A673 (cell line): ENCODE data around the gene SORBS2. TPM values are rescaled to one million over a fixed set of nuclear protein-coding genes. Genes with fewer than 3 reads are reported as not detected.

Experiments used
- BruUV-seq: library from RNA; stranded (reverse); fragments of 400-500 nt; replicated peaks from 2 replicates; lab custom pipeline; 2021; lab: Mats Ljungman, UMichigan
- CTCF ChIA-PET: fragments of 300-600 bp; sonication (Branson Sonifier 250); formaldehyde crosslinking; loops from one replicate; lab custom pipeline; 2022; ENCODE audit warnings: antibody characterized with exemption; lab: Charles Lee
- POLR2A ChIA-PET: fragments of 300-600 bp; sonication (Branson Sonifier 250); formaldehyde crosslinking; loops from one replicate; lab custom pipeline; 2022; ENCODE audit warnings: antibody characterized with exemption; ENCODE audit not compliant: low non-redundant PET; lab: Charles Lee
- DNase-seq: peaks from one replicate; pipeline ENCODE4 v3.0.0-alpha.2; 2015; ENCODE audit warnings: low spot score
- H3K27ac ChIP-seq: fragments of 200-600 bp; sonication (generic); 2 replicates; pipeline ENCODE4 v1.5.1; 2016; ENCODE audit warnings: mixed run types, low read depth, mild to moderate bottlenecking, mixed read lengths, antibody characterized with exemption, low read length; ENCODE audit not compliant: poor library complexity, severe bottlenecking
- H3K27me3 ChIP-seq: fragments of 200-600 bp; sonication (generic); replicated peaks from 2 replicates; pipeline ENCODE4 v1.6.1; 2017; ENCODE audit warnings: mixed run types, low read depth, mild to moderate bottlenecking, mixed read lengths, antibody characterized with exemption, low read length; ENCODE audit not compliant: insufficient read depth, poor library complexity
- H3K36me3 ChIP-seq: fragments of 200-600 bp; sonication (generic); 2 replicates; pipeline ENCODE4 v1.6.1; 2016; ENCODE audit warnings: mixed run types, mild to moderate bottlenecking, mixed read lengths, antibody characterized with exemption, low read length; ENCODE audit not compliant: insufficient read depth, poor library complexity, severe bottlenecking
- H3K4me1 ChIP-seq: fragments of 200-600 bp; sonication (generic); 2 replicates; pipeline ENCODE4 v1.6.1; 2017; ENCODE audit warnings: mixed run types, mild to moderate bottlenecking, mixed read lengths, antibody characterized with exemption, low read length; ENCODE audit not compliant: insufficient read depth, poor library complexity, severe bottlenecking
- H3K4me3 ChIP-seq: fragments of 200-600 bp; sonication (generic); 2 replicates; pipeline ENCODE4 v1.5.1; 2016; ENCODE audit warnings: low read depth, mixed run types, mild to moderate bottlenecking, mixed read lengths, low read length; ENCODE audit not compliant: poor library complexity, severe bottlenecking
- H3K9me3 ChIP-seq: fragments of 200-600 bp; sonication (generic); 2 replicates; pipeline ENCODE4 v1.6.1; 2016; ENCODE audit warnings: mixed run types, low read depth, mild to moderate bottlenecking, mixed read lengths, antibody characterized with exemption, low read length; ENCODE audit not compliant: poor library complexity, severe bottlenecking
- EZH2 ChIP-seq: fragments of 200-600 bp; sonication (generic); IDR thresholded peaks from 2 replicates; pipeline ENCODE4 v1.6.1; 2017; ENCODE audit warnings: borderline replicate concordance, low read depth, mild to moderate bottlenecking, mixed read lengths, antibody characterized with exemption, low read length; ENCODE audit not compliant: poor library complexity, severe bottlenecking
- intact Hi-C: fragments of 100-400 bp; cut with micrococcal nuclease; formaldehyde crosslinking; loops from one replicate; pipeline ENCODE4 v1.10.0; 2022; ENCODE audit not compliant: unreplicated experiment
- total RNA-seq: library from RNA; stranded (reverse); gene quantifications from 2 replicates; pipeline ENCODE4 v1.2.3, GENCODE V29; 2021
- TF ChIP-seq, protein P1 (sequence below): fragments of 300-800, 200-600 bp; sonication (generic); conservative IDR thresholded peaks from 2 replicates; pipeline ENCODE4 v1.5.1; 2017; ENCODE audit warnings: low read depth, mild to moderate bottlenecking, antibody characterized with exemption, low read length, moderate library complexity, mixed read lengths

SORBS2 gene
- total RNA-seq, 1 experiment from 2014 or later: not detected

DNA sequence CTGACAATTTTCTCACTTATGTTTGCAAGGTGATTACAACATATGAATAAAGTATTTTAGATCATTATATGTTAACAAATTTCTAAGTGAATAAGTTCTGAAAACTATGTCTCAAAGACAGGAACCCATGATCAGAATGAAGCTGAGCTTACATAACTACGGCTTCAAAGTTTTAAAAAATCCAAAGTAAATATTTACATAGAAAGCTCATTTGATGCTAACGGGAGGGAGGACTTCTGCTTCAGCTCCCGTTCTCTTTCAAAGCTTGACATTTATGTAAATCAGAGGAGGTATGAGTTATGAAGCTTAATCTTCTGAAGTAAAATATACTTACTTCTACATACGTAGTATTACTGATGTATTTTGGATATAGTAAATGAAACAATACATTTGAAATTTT is 203.8 kb downstream of the SORBS2 start:
- intact Hi-C loops: no loop called here
- BruUV-seq: no TSS peak
- TF ChIP-seq, protein P1, sequence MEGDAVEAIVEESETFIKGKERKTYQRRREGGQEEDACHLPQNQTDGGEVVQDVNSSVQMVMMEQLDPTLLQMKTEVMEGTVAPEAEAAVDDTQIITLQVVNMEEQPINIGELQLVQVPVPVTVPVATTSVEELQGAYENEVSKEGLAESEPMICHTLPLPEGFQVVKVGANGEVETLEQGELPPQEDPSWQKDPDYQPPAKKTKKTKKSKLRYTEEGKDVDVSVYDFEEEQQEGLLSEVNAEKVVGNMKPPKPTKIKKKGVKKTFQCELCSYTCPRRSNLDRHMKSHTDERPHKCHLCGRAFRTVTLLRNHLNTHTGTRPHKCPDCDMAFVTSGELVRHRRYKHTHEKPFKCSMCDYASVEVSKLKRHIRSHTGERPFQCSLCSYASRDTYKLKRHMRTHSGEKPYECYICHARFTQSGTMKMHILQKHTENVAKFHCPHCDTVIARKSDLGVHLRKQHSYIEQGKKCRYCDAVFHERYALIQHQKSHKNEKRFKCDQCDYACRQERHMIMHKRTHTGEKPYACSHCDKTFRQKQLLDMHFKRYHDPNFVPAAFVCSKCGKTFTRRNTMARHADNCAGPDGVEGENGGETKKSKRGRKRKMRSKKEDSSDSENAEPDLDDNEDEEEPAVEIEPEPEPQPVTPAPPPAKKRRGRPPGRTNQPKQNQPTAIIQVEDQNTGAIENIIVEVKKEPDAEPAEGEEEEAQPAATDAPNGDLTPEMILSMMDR: no peak
- no peak for TF ChIP-seq EZH2
- no peak for DNase-seq
- no peak overlapping the region for H3K4me3 ChIP-seq
- H3K27me3 ChIP-seq: peaks cover 16% of the 10 kb centered on the region
- ChIA-PET POLR2A (interaction anchor here (0.7 kb wide), 1 partner anchor 288 kb away, joined by 3 read pairs; no protein-coding TSS in a partner anchor), CTCF (interaction anchor here (0.9 kb wide), 1 partner anchor 10 kb away, joined by 3 read pairs; no protein-coding TSS in a partner anchor)
- no peaks in the 10 kb centered on the region for H3K36me3 ChIP-seq
- no peaks in the 10 kb centered on the region for H3K4me1 ChIP-seq
- no peaks in the 10 kb centered on the region for H3K9me3 ChIP-seq
- no peak overlapping the region for H3K27ac ChIP-seq

DNA sequence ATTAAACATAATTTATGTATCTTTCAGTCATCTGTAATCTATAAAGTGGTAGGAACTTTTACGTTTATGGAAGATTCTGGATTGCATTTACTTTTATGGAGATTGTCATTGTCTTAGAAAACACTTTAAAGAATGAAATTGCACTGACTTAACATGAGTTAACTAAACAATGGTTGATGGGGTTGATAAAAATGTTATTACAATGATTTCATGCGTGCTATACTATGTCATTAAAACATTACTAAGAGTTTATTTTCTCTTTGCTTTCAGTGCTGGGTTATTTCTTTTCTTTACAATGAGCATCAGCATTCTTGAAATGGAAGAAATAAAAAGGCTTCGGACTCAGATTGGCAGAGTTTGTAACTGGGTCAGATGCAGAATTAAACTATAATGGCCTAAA is 209.6 kb downstream of the SORBS2 start:
- TF ChIP-seq, protein P1: no peak
- TF ChIP-seq EZH2: no peak

GRCh38 chr4:185600801-185601434 is 211.1 kb downstream of the SORBS2 start:
- Histone ChIP-seq H3K36me3 (no peaks in the 10 kb centered on the region), H3K4me1 (no peaks in the 10 kb centered on the region), H3K27ac (no peak overlapping the region), H3K4me3 (no peak overlapping the region), H3K27me3 (peaks cover 22% of the 10 kb centered on the region), H3K9me3 (no peaks in the 10 kb centered on the region)
- no peak for DNase-seq
- no TSS peak for BruUV-seq
- ChIA-PET CTCF (interaction anchor here (0.6 kb wide), 1 partner anchor 181 kb away, joined by 3 read pairs; no protein-coding TSS in a partner anchor), POLR2A (no interaction called here)
- intact Hi-C loops: no loop called here
- TF ChIP-seq, protein P1: no peak
- TF ChIP-seq EZH2: no peak

More for the DNA sequence above, 209.6 kb downstream of the SORBS2 start:
- DNase-seq: no peak
- ChIA-PET POLR2A (no interaction called here), CTCF (no interaction called here)
- Histone ChIP-seq H3K4me3 (no peak overlapping the region), H3K36me3 (no peaks in the 10 kb centered on the region), H3K9me3 (no peaks in the 10 kb centered on the region), H3K27me3 (peaks cover 22% of the 10 kb centered on the region), H3K4me1 (no peaks in the 10 kb centered on the region), H3K27ac (no peak overlapping the region)
- intact Hi-C loops: no loop called here
- no TSS peak for BruUV-seq
